HG03280 (cell line): ENCODE data around the gene MRPS22.
"Not testable (repeated sequence)": the region's sequence is repeated elsewhere in the genome, so short reads cannot be mapped to it uniquely, and the experiment has no call there.

ENCODE experiments used
- ATAC-seq: cut with Tn5 transposase; IDR thresholded peaks from one replicate; pipeline ENCODE4 v1.9.1; 2021; ENCODE audit warnings: mild to moderate bottlenecking, moderate library complexity; ENCODE audit not compliant: unreplicated experiment

Gene MRPS22

GRCh38 chr3:139334675-139335074 is 9.1 kb upstream of the MRPS22 start:
- not testable (repeated sequence) for ATAC-seq

- ATAC-seq, result no peak
Observed at GRCh38 chr3:139338405-139338804, 5.4 kb upstream of the MRPS22 start.

- no peak for ATAC-seq
Observed at GRCh38 chr3:139339219-139339906, 4.5 kb upstream of the MRPS22 start.

- ATAC-seq, result no peak
Observed at GRCh38 chr3:139340784-139341183, 3.0 kb upstream of the MRPS22 start.

- no peak for ATAC-seq
Observed at GRCh38 chr3:139342054-139342453, 1.8 kb upstream of the MRPS22 start.

- no peak for ATAC-seq
Observed at GRCh38 chr3:139346771-139347170, 3.0 kb downstream of the MRPS22 start.

- peak; percentile 48 for ATAC-seq
Observed at GRCh38 chr3:139353920-139354556, 10.2 kb downstream of the MRPS22 start.

- ATAC-seq, result no peak
Observed at GRCh38 chr3:139354661-139355060, 10.8 kb downstream of the MRPS22 start.

- ATAC-seq, result no peak
Observed at GRCh38 chr3:139355476-139355875, 11.7 kb downstream of the MRPS22 start.

GRCh38 chr3:139355891-139356290 is 12.1 kb downstream of the MRPS22 start:
- ATAC-seq, result no peak

- no peak for ATAC-seq
Observed at GRCh38 chr3:139357899-139358298, 14.1 kb downstream of the MRPS22 start.

- ATAC-seq, result no peak
Observed at GRCh38 chr3:139358841-139359562, 15.2 kb downstream of the MRPS22 start.

GRCh38 chr3:139361276-139361675 is 17.5 kb downstream of the MRPS22 start:
- ATAC-seq, result no peak

GRCh38 chr3:139364549-139364948 is 20.7 kb downstream of the MRPS22 start:
- no peak for ATAC-seq

- no peak for ATAC-seq
Observed at GRCh38 chr3:139374099-139374498, 30.3 kb downstream of the MRPS22 start.

- no peak for ATAC-seq
Observed at GRCh38 chr3:139377378-139377777, 33.6 kb downstream of the MRPS22 start.

- ATAC-seq, result no peak
Observed at GRCh38 chr3:139378587-139379241, 34.9 kb downstream of the MRPS22 start.

- ATAC-seq, result no peak
Observed at GRCh38 chr3:139380575-139380974, 36.8 kb downstream of the MRPS22 start.

GRCh38 chr3:139382291-139382690 is 38.5 kb downstream of the MRPS22 start:
- ATAC-seq, result not testable (repeated sequence)

GRCh38 chr3:139388077-139388476 is 44.3 kb downstream of the MRPS22 start:
- no peak for ATAC-seq

- ATAC-seq, result peak; percentile 8
Observed at GRCh38 chr3:139388821-139389551, 45.2 kb downstream of the MRPS22 start.
